ENCODE measurements around the gene XAB2. TPM values are rescaled to one million over a fixed set of nuclear protein-coding genes. Genes with fewer than 3 reads are reported as not detected.
A peak's percentile ranks its signal among the peaks of the same experiment; 100 is the strongest.

XAB2 gene
- total RNA-seq, 4 donors from 2014 or later: 51.6 to 62.0 (median 54.3) TPM

- H3K9me3 ChIP-seq: no peaks in the 10 kb centered on the region
- DNase-seq (ENCODE audit: low spot score in 2 of 2): peak in 1 of 2 donors; percentile 50
- H3K4me1 ChIP-seq: peaks cover 0 to 11% (median 0%) of the 10 kb centered on the region in 4 donors
- WGBS, 2 donors: 56 to 57% methylated on average over 21 of the region's 21 CpGs
- no peak overlapping the region for H3K4me3 ChIP-seq
- H3K36me3 ChIP-seq: no peaks in the 10 kb centered on the region
- TF ChIP-seq EP300 (IDR thresholded peaks at IDR 0.05) (no peak), CTCF (IDR thresholded peaks at IDR 0.05) (no peak), POLR2A (IDR thresholded peaks at IDR 0.05) (no peak)
- H3K27ac ChIP-seq: no peak overlapping the region
- peaks cover 0 to 57% of the 10 kb centered on the region in 2 donors for H3K27me3 ChIP-seq
Measured at GRCh38 chr19:7674010-7675005, 45.0 kb upstream of the XAB2 start.

DNA sequence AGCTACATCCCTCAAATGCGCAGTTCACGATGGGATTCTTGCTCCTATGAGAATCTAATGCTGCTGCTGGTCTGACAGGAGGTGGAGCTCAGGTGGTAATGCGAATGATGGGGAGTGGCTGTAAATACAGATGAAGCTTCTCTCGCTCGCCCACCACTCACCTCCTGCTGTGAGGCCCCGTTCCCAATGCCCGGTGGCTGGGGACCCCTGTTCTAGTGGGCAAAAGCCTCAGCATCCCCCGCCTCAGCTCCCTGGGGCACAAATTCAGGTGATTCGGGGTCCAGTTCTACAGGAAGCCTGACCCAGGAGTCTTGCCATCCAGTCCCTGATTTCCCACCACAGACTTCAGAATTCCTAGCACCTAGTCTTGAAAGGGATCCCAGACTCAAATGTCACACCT, 43.2 kb upstream of the XAB2 start:
- TF ChIP-seq CTCF (IDR thresholded peaks at IDR 0.05): no peak
- no peak for TF ChIP-seq EP300 (IDR thresholded peaks at IDR 0.05)
- TF ChIP-seq POLR2A (IDR thresholded peaks at IDR 0.05): no peak
- Histone ChIP-seq H3K9me3 (no peaks in the 10 kb centered on the region), H3K36me3 (no peaks in the 10 kb centered on the region), H3K4me1 (peaks cover 0 to 11% (median 0%) of the 10 kb centered on the region in 4 donors), H3K27me3 (peaks cover 0 to 53% of the 10 kb centered on the region in 2 donors), H3K27ac (no peak overlapping the region), H3K4me3 (no peak overlapping the region)
- 45 to 57% methylated on average over 9 of the region's 9 CpGs for whole genome bisulfite sequencing, 2 donors
- DNase-seq (ENCODE audit: low spot score in 2 of 2): no peak

DNA sequence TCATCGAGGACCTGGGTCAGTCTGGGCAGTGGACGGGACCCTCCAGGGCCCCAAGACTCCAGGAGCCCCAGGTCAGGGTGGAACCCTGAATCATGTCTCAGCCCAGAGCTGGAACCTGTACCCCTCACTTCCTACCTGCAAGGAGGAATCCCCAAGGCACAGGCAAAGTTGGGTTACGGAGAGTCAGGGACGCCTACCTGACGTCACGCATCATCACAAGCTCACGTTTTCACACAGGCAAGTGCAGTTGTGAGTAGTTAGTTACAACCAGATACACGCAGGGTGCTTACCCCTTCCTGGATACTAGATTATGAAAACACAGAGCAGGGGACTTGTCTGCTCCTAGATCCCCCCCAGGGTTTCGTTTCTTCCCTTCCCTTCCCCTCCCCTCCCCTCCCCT, 41.4 kb upstream of the XAB2 start:
- WGBS, 2 donors: 19 to 27% methylated on average over 8 to 9 of the region's 9 CpGs

GRCh38 chr19:7670150-7670783, 40.9 kb upstream of the XAB2 start:
- TF ChIP-seq EP300 (IDR thresholded peaks at IDR 0.05) (no peak), CTCF (IDR thresholded peaks at IDR 0.05) (no peak), POLR2A (IDR thresholded peaks at IDR 0.05) (no peak)
- Histone ChIP-seq H3K9me3 (no peaks in the 10 kb centered on the region), H3K36me3 (no peaks in the 10 kb centered on the region), H3K27ac (no peak overlapping the region), H3K4me3 (no peak overlapping the region), H3K4me1 (peaks cover 0 to 11% (median 0%) of the 10 kb centered on the region in 4 donors), H3K27me3 (peaks cover 0 to 40% of the 10 kb centered on the region in 2 donors)
- no peak for DNase-seq (ENCODE audit: low spot score in 2 of 2)
- 0% methylated on average over 34 to 39 of the region's 43 CpGs for WGBS, 2 donors

More for the DNA sequence above, 41.4 kb upstream of the XAB2 start:
- Histone ChIP-seq H3K4me3 (no peak overlapping the region), H3K4me1 (peaks cover 0 to 11% (median 0%) of the 10 kb centered on the region in 4 donors), H3K9me3 (no peaks in the 10 kb centered on the region), H3K27ac (no peak overlapping the region), H3K27me3 (peaks cover 0 to 40% of the 10 kb centered on the region in 2 donors), H3K36me3 (no peaks in the 10 kb centered on the region)
- TF ChIP-seq CTCF (IDR thresholded peaks at IDR 0.05) (no peak), POLR2A (IDR thresholded peaks at IDR 0.05) (no peak), EP300 (IDR thresholded peaks at IDR 0.05) (no peak)
- DNase-seq (ENCODE audit: low spot score in 2 of 2): no peak

Data from tibial nerve (tissue), 4 donors.